ENCODE results near the gene GNGT2.

GRCh38 chr17:49216482-49216881, 6.1 kb upstream of the GNGT2 start:
- TF ChIP-seq, protein P1, sequence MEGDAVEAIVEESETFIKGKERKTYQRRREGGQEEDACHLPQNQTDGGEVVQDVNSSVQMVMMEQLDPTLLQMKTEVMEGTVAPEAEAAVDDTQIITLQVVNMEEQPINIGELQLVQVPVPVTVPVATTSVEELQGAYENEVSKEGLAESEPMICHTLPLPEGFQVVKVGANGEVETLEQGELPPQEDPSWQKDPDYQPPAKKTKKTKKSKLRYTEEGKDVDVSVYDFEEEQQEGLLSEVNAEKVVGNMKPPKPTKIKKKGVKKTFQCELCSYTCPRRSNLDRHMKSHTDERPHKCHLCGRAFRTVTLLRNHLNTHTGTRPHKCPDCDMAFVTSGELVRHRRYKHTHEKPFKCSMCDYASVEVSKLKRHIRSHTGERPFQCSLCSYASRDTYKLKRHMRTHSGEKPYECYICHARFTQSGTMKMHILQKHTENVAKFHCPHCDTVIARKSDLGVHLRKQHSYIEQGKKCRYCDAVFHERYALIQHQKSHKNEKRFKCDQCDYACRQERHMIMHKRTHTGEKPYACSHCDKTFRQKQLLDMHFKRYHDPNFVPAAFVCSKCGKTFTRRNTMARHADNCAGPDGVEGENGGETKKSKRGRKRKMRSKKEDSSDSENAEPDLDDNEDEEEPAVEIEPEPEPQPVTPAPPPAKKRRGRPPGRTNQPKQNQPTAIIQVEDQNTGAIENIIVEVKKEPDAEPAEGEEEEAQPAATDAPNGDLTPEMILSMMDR (IDR thresholded peaks at IDR 0.05; ENCODE audit: low read length), result no peak
- TF ChIP-seq EZH2 (optimal IDR thresholded peaks at IDR 0.05; ENCODE audit: low read depth, low read length), result no peak
